CD4-positive, alpha-beta T cell treated with Interleukin-17A for 4 hours (primary cell): ENCODE results near the gene IFIT1.
"Not testable (repeated sequence)": the region's sequence is repeated elsewhere in the genome, so short reads cannot be mapped to it uniquely, and the experiment has no call there.

Experiments
- DNase-seq: peaks from one replicate; pipeline ENCODE4 v3.0.0-alpha.2; 2020; ENCODE audit warnings: mixed read lengths

IFIT1 gene

GRCh38 chr10:89391907-89392756 lies at the start of gene IFIT1:
TSS of gene IFIT1 (plus strand) at chr10:89392623. CDS start at chr10:89392713, 90 bp downstream.
- peak; percentile 60 for DNase-seq

GRCh38 chr10:89343089-89343767 lies 49.2 kb upstream of the IFIT1 start:
- DNase-seq: no peak

- DNase-seq: no peak
Measured at GRCh38 chr10:89344156-89344555, 48.3 kb upstream of the IFIT1 start.

- no peak for DNase-seq
Measured at GRCh38 chr10:89345367-89346000, 46.9 kb upstream of the IFIT1 start.

- no peak for DNase-seq
Measured at GRCh38 chr10:89346405-89347254, 45.8 kb upstream of the IFIT1 start.

- DNase-seq: no peak
Measured at GRCh38 chr10:89347701-89348457, 44.5 kb upstream of the IFIT1 start.

GRCh38 chr10:89348481-89348880 lies 43.9 kb upstream of the IFIT1 start:
- DNase-seq: no peak

- DNase-seq: no peak
Measured at GRCh38 chr10:89348975-89349374, 43.4 kb upstream of the IFIT1 start.

- DNase-seq: not testable (repeated sequence)
Measured at GRCh38 chr10:89350631-89351315, 41.6 kb upstream of the IFIT1 start.

GRCh38 chr10:89351412-89351779 lies 41.0 kb upstream of the IFIT1 start:
- DNase-seq: no peak

- no peak for DNase-seq
Measured at GRCh38 chr10:89351780-89352597, 40.4 kb upstream of the IFIT1 start.

- DNase-seq: no peak
Measured at GRCh38 chr10:89352802-89353201, 39.6 kb upstream of the IFIT1 start.

- DNase-seq: no peak
Measured at GRCh38 chr10:89355394-89355931, 37.0 kb upstream of the IFIT1 start.

- DNase-seq: no peak
Measured at GRCh38 chr10:89357096-89357495, 35.3 kb upstream of the IFIT1 start.

- no peak for DNase-seq
Measured at GRCh38 chr10:89357975-89358374, 34.4 kb upstream of the IFIT1 start.

GRCh38 chr10:89360157-89360556 lies 32.3 kb upstream of the IFIT1 start:
- no peak for DNase-seq

- DNase-seq: no peak
Measured at GRCh38 chr10:89362929-89363328, 29.5 kb upstream of the IFIT1 start.

GRCh38 chr10:89363729-89364442 lies 28.5 kb upstream of the IFIT1 start:
- no peak for DNase-seq

- DNase-seq: no peak
Measured at GRCh38 chr10:89364531-89364930, 27.9 kb upstream of the IFIT1 start.

GRCh38 chr10:89367529-89367928 lies 24.9 kb upstream of the IFIT1 start:
- no peak for DNase-seq
